Measurements from ENCODE around the gene NRL. TPM values are rescaled to one million over a fixed set of nuclear protein-coding genes. Genes with fewer than 3 reads are reported as not detected.
"Not testable (repeated sequence)": the region's sequence is repeated elsewhere in the genome, so short reads cannot be mapped to it uniquely, and the experiment has no call there.

The NRL gene
- total RNA-seq, 1 donor from 2014 or later: 1.2 TPM

DNA sequence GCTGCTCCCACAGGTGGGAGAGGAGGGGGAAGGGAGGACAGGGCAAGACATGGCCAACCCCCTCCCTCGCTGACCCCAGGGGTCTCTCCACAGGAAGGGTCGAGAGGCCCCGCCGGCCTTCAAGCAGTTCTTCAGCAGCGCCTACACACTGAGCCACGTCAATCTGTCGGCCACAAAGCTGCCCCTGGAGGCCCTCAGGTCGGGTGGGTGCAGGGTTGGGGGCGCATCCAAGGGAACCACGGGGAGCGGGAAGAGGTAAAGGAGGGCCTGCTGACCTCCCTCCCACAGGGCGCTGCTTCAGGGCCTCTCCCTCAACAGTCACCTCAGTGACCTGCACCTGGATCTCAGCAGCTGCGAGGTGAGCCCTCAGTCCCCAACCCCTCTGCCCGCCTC lies 56.9 kb downstream of the NRL start:
- no peak for FAIRE-seq

DNA sequence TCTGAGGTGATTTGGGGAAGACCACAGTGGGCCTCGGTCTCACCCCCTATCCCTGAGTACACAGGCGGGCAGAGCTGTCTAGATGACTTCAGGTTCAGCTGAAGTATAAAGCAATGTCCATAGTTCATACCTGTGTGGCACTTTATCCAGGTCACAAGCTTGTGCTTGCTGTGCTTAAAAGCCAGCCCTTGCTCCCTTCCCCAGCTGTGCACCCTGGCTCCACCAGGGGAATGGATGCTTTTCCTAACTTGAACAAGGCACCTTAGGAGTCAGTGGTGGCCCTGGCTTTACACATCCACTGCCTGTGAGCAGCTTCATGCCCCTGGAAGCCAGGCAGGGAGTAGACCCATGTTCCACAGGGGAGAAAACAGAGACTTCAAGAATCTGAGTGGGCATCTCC lies 57.5 kb downstream of the NRL start:
- DNase-seq (ENCODE audit: low spot score in 2 of 2) (no peak), FAIRE-seq (no peak)

More for the DNA sequence above, 56.9 kb downstream of the NRL start:
- no peak for DNase-seq (ENCODE audit: low spot score in 2 of 2)

DNA sequence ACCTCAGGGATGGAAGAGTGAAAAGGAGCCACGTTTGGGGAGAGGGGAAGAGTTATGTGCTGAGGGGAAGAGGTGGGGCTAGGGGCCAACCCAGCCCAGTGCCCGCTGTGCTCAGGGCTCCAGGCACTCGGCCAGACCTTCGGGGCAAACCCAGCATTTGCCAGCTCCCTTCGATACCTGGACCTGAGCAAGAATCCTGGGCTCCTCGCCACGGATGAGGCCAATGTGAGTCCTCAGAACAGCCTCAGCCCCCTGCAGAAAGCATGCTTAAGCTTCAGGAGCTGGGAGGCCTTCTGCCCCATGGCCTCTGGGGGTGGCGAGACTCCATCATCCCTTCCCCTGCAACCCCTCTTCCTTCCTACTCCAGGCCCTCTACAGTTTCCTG lies 58.0 kb downstream of the NRL start:
- FAIRE-seq: no peak
- no peak for DNase-seq (ENCODE audit: low spot score in 2 of 2)

DNA sequence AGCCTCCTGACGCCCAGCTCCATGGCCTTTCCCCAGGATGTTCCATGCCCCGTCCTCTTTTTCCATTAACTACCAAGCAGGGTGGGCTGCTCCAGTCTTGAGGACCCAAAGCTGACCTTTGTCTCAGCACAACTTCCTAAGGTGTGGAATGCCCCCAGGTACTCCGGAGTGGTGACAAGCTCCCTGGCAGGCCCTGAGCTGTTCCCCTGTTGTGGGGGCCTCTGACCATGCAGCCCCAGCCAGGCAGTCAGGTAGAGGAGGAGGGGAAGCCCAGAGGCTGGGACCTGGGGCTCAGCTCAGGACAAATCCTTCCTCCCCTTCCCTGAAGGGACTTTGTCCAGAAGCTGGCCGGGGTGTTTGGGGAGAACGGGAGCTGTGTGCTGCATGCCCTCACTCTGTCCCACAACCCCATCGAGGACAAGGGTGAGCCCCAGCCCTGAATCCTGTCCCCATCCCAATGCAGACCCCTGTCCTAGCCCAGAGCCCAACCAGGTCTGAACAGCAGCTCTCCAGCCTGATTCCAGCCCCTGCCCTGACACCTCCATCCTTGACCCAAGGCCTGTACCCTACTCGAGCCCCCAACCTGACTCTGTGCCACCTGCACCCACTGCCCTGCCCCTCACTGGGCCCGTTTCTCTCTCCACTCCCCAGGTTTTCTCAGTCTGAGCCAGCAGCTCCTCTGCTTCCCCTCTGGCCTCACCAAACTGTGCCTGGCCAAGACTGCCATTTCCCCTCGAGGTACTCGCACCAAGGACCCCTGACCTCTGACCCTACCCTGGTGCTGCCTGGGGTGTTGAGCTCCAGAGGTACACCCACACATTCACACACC lies 58.6 kb downstream of the NRL start:
- FAIRE-seq (no peak), DNase-seq (ENCODE audit: low spot score in 2 of 2) (no peak)

DNA sequence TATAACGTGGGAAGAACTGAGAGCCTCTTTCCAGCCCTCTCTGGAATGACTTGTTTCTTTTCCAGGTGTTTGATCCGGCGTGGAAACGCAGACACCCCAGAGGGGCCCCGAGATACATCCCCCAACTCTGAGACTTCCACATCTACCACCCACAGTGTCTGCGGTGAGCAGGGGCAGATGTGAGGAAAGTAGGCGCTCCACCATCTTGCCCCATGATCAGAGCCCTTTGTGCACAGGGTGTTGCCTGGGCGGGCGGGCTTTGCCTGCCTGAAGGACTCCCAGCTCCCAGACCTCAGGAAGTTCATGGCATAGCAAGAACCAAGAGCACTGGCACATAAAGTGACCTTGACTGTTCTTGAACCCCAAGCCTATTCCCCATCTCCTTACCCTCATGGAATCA lies 60.1 kb downstream of the NRL start:
- no peak for DNase-seq (ENCODE audit: low spot score in 2 of 2)
- FAIRE-seq: no peak

DNA sequence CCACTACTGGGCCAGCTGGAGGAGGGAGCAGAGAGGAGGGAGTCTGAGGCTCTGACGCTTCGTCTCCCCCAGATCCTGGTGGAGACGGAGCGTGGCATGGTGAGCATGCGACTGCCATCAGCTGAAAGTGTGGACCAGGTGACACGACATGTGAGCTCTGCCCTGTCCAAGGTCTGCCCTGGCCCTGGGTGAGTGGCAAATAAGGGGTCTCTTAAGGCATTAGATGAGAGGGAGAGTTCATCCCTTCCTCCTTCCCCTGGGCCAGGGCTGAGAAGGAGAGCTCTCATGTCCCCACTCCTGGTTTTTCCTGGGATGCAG lies 60.5 kb downstream of the NRL start:
- FAIRE-seq (no peak), DNase-seq (ENCODE audit: low spot score in 2 of 2) (no peak)

DNA sequence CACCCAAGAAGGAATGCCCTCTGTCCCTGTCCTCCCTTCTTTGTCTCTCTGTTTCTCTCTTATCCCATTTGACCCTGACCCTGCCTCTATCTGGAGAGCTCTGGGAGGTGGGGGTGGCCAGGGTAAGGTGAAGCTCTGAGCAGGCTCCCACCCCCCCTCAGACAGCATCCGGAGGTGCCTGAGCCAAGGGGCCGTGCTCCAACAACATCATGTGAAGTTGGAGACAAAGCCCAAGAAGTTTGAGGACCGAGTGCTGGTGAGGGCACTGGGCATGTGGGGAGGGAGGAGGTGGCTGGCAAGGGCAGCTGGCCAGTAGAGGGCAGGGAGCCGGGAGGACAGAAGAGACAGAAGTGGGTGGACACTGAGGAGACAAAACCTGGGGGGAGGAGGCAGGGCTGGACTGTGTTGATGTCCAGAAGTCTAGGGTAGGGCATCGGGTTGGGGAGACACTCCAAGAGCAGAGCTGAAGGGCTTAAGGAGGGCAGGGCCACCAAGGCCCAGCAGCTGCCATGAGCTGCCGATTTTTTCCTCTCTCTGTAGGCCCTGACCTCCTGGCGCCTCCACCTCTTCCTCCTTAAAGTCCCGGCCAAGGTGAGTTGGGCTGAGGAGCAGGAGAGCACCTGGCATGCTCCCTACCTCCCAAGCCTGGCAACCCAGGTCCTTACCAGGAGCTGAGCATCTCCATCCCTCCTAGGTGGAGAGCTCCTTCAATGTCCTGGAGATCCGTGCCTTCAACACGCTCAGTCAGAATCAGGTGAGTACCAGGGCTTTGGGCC lies 61.0 kb downstream of the NRL start:
- DNase-seq (ENCODE audit: low spot score in 2 of 2) (no peak), FAIRE-seq (no peak)

DNA sequence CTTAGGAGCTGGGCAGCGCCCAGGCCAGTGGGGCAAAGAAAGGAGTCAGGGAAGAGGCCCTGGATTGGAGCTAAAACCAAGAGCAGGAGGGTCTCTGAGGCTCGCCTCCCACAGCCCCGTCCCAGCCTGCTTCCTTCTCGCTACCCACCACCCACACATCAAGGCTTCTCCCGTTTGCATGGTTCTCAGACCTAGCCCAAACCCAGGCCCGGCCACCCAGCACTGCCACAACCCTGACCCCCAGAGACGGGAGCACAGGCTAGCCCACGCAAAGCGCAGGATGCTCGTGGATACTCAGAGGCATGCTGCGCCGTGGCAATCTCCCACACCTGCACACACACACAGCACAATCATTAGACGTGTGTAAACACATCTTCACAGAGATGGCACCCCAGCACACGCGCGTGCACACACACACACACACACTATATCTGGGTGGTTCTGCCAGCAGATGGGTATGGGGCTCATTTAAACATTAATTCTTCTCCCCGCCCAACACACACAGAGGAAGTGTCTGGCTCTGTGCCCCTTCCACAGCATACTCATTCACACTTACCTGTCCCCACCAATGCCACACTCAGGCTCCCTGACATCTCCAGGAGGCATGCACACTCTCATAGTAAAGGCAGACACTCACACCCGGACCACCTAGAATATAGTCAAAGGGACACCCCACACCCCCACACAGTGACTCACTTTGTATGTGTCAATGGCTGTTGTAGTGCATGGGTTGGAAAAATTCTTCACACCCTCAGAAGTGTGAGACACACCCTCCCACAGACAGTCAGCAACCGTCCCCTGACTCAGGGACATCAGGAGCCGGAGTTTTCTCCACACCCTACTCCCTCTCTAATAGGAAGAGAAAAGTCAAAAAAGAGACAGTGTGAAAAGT lies 61.8 kb downstream of the NRL start:
- FAIRE-seq (no peak), DNase-seq (ENCODE audit: low spot score in 2 of 2) (peak in 1 of 2 donors; percentile 33)

DNA sequence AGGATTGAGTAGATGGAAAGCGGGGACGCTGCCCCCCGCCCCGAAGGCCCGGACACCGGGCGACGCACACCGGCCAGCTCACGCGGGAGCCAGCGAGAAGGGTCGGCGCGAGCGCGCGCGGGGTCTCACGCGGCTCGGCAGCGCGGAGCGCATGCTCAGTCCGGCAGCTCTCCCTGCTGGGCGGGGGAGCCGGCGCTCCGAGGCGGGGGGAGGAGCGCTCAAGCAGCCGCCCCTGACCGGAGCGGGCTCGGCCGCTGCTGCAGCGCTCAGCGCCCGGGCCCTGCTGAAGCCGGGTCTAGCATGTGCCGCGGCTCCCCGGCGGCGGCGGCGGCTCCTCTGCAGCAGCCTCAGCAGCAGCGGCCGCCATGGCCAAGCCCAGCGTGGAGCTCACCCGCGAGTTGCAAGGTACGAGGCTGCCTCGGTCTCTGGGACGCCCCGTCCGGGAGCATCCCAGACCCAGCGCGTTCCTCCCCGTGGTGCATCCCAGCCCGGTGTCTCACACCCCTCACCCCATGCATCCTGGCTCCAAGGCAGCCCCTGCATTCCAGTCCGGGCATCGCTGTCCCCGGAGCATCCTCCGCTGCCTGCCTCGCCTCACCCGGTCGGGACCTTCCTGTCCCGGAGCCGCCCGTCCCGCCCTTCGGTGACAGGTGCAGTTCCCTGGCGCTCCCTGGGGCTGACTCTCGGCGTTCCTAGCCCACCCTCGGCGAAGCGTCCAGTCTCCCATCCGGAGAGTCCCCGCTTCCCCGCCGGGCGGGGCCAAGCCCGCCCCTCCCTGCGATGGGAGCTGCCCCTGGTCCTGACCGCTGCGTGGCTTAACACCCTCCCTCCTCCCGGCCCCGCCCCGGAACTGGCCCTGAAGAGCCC lies 62.7 kb downstream of the NRL start, which contains the start of gene CARMIL3:
Gene CARMIL3 (plus strand): TSS at position 221 of the 867 bp plus-strand sequence. CDS start 145 bp downstream, at position 366.
- DNase-seq (ENCODE audit: low spot score in 2 of 2) (peak; percentile 90 to 93), FAIRE-seq (no peak)

DNA sequence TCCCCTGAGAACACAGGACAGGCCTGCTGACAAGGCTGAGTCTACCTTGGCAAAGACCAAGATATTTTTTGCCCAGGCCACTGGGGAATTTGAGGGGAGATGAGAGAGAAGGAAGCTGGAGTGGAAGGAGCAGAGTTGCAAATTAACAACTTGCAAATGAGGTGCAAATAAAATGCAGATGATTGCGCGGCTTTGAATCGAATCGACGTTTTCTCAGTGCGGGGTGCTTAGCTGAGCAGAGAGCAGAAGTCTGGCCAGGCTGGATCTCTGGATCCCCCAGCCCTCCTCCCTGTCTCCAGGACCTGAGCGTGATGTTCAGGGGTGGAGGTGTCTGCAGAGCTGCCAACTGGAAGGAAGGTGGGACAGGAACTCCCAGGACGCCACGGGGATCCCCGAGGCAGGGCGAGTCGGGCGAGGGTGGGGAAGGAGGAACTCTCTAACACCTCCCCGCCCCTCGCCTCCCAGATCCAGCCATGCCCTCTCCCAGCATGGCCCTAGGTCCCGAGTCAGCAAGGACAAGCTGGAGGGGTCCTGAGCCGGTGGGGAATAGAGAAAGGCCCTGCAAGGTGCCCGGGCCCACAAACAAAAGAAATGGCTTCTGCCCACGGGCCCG lies 63.5 kb downstream of the NRL start:
- DNase-seq (ENCODE audit: low spot score in 2 of 2): peak in 1 of 2 donors; percentile 29
- no peak for FAIRE-seq

DNA sequence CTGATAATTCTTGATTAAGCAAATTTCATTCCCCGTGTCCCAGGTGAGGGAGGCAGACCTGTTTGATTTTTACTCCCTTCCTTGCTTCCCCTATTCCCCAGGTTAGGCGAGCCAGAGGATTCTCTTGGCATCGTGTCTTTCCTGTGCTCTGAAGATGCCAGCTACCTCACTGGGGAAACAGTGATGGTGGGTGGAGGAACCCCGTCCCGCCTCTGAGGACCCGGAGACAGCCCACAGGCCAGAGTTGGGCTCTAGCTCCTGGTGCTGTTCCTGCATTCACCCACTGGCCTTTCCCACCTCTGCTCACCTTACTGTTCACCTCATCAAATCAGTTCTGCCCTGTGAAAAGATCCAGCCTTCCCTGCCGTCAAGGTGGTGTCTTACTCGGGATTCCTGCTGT lies 64.0 kb downstream of the NRL start:
- DNase-seq (ENCODE audit: low spot score in 2 of 2); FAIRE-seq: not testable (repeated sequence)

DNA sequence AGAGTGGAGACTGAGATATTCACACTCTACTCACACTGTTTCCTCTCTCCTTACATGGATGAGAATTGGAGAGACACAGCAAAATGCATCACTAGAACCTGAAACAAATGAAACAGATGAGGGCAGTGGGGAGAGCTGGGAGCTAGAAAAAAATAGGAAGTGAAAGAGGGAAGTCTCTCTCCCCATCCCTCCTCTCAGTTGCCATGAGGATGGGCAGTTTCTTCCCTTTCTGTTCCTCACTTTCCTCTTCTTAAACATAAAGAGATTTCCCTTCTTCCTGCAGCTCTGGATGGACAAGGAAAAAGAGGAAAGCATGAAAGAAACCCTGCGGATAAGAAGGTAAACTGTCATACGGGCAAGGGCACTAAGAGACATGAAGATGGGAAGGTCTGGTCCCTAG lies 65.7 kb downstream of the NRL start:
- DNase-seq (ENCODE audit: low spot score in 2 of 2); FAIRE-seq: not testable (repeated sequence)

DNA sequence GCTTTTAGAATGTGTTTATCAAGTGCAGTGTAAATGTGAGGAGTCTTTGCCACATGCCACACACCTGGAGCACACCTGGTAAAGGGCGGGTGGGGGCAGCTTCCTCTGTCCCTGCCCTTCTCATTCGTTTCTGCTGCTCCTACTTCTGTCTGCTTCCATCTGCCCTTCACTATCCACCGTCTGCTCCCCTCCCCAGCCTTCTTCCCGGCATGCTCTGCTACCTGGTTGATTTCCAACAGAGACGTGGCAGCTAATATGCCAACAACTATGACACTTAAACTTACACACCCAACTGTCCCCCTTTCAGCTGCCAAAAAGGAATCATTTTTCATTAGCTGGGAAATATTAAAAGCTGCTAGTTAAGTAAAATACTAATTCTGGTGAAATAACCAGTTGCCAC lies 72.0 kb downstream of the NRL start:
- no peak for FAIRE-seq

DNA sequence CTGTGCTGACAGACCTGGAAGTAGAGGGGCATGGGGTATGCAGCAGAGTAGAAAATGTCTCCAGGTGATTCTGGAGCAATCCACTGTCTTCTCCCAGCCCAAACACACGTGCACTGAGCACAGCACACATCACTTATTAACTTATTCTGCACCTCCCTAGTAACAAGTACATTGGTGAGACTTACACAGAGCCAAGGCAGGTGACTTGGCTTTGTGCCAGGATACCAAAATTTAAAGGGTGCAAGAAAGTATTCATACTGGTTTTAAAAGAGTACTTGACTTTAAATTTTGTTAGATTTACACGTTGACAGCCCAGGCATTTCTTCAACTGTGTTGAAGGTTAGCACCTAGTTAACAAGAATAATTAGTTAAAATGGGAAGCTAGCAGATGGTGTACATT lies 74.1 kb downstream of the NRL start:
- DNase-seq (ENCODE audit: low spot score in 2 of 2) (no peak), FAIRE-seq (no peak)

More for the DNA sequence above, 72.0 kb downstream of the NRL start:
- no peak for DNase-seq (ENCODE audit: low spot score in 2 of 2)

DNA sequence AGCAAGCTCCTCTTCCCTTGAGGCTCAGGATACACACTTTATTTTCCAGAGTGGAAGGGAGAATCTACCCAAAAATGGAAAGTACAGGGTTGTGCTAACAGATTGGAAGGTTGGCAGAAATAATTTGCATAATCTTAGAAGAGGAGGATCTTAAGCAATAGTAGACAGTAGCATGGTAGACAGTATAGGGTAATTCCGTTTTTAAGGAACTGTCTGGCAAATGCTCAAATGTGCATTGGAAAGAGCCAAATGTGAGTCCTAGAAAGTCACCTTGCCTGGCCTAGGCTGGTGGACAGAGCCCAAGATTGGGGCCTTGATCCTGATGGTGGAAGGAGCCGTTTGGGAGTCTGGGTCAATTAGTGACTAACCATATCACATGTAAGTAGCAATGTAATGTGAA lies 76.1 kb downstream of the NRL start:
- FAIRE-seq (no peak), DNase-seq (ENCODE audit: low spot score in 2 of 2) (no peak)

DNA sequence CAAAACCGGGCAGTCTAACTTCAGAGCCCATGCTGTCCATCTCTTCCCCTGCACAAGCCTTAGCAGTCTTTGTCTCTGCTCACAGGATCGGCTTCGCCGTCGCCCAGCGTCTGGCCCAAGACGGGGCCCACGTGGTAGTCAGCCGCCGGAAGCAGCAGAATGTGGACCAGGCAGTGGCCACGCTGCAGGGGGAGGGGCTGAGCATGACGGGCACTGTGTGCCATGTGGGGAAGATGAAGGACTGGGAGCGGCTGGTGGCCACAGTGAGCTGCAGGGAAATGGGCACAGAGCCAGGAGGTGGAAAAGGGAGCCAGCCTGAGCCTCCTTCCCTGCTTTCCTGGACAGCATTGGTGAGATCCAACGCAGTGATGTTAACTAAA lies 77.1 kb downstream of the NRL start:
- FAIRE-seq: no peak
- DNase-seq (ENCODE audit: low spot score in 2 of 2): no peak

DNA sequence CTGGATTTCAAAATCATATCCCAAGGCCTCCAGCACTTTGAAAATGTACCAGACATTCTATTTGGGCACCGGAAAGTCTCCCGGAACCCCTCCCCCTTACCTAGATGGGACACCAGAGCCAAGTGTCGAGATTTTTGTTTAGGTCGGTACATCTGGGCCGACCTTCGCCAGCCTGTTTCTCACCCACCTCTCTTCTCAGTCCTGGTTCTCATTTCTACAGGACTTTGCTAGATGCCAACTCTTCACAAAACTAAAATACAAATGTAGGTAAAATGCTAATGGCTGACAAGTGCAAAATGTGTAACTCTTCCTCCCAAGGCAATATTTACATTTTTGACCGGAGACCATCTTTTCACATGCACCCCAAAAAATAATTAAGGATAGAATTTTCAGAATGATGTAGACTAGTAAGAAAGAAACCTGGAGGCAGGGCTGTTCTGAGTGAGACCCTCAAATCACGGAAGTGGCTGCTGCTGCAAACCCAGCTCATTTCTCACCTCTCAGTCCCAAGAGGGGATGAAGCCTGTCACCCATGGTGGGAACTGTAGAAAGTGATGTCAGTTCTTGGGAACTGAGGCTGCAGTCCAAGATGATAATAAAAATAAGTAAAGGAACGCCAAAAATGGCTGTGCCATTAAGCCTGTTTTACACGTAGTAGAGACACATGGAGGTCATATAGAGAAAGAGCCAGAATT lies 77.6 kb downstream of the NRL start:
- not testable (repeated sequence) for FAIRE-seq; DNase-seq (ENCODE audit: low spot score in 2 of 2)

DNA sequence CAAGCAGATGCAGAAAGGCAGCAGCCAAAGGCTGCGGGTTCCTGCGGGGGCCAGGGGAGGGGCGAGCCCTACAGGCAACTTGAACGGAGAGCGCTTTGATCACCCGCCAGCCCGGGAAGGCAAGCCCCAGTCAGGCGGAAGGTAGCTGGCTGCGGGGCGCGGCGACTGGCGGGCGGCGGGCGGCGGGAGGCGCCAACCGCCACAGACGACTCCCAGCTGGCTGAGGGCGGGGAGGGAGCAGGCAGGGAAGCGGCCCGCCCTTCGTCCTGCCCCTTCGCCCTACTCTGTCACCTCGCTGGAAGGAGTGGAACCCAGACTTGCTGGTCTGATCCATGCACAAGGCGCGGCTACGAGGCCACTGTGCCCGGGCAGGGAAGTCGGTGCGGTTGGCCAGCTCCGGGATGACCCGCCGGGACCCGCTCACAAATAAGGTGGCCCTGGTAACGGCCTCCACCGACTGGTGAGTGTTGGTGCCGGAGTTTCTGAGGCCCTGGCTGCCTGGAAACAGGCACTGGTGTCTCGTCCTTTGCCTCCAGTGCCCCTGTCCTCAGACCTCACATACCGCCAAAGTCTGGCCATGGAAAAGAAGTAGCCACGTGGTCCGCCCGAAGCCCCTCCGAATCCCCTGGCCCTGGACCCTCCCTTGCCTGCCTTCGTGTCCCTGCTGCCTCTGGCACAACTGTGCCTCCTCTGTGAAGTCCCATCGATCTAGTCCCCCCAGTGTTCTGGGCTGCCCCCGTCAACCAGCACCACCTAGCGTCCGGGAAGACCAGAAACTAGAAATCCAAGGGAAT lies 78.4 kb downstream of the NRL start:
- DNase-seq (ENCODE audit: low spot score in 2 of 2) (peak; percentile 61 to 69), FAIRE-seq (no peak)
